VCaP (cell line): ENCODE measurements around the gene MEX3D.
"Not testable (repeated sequence)": the region's sequence is repeated elsewhere in the genome, so short reads cannot be mapped to it uniquely, and the experiment has no call there.

Experiments
- H3K27ac ChIP-seq: fragments of 450-650 bp; 2 replicates; pipeline ENCODE4 v1.5.1; 2017
- CTCF ChIP-seq: fragments of 450-650 bp; conservative IDR thresholded peaks from 2 replicates; pipeline ENCODE4 v1.5.1; 2017; ENCODE audit warnings: mild to moderate bottlenecking, moderate library complexity

The MEX3D gene

GRCh38 chr19:1531587-1531986, 36.5 kb downstream of the MEX3D start:
- no peak overlapping the region for H3K27ac ChIP-seq
- TF ChIP-seq CTCF, result no peak

GRCh38 chr19:1530856-1531255, 37.3 kb downstream of the MEX3D start:
- H3K27ac ChIP-seq, result not testable (repeated sequence)

- no peak for TF ChIP-seq CTCF
- no peak overlapping the region for H3K27ac ChIP-seq
These were observed 38.7 kb downstream of the MEX3D start for GRCh38 chr19:1529430-1529816.

- H3K27ac ChIP-seq, result no peak overlapping the region
- no peak for TF ChIP-seq CTCF
These were observed 39.3 kb downstream of the MEX3D start for GRCh38 chr19:1528596-1529429.

- no peak for TF ChIP-seq CTCF
- H3K27ac ChIP-seq, result no peak overlapping the region
These were observed 40.3 kb downstream of the MEX3D start for GRCh38 chr19:1527650-1528309.

- no peak overlapping the region for H3K27ac ChIP-seq
These were observed 41.0 kb downstream of the MEX3D start for GRCh38 chr19:1526979-1527649.

GRCh38 chr19:1526066-1526778, 41.9 kb downstream of the MEX3D start:
- TF ChIP-seq CTCF, result no peak
- H3K27ac ChIP-seq, result no peak overlapping the region

More at GRCh38 chr19:1526979-1527649, 41.0 kb downstream of the MEX3D start:
- no peak for TF ChIP-seq CTCF
